ENCODE data around the gene GM2A. TPM values are rescaled to one million over a fixed set of nuclear protein-coding genes. Genes with fewer than 3 reads are reported as not detected.
A peak's percentile ranks its signal among the peaks of the same experiment; 100 is the strongest.

Gene GM2A
- total and polyA plus RNA-seq, 2 of the 8 experiments (the other 6 are each of a cell fraction or from before 2014, with no cell fraction given): 18.5 to 32.2 TPM

DNA sequence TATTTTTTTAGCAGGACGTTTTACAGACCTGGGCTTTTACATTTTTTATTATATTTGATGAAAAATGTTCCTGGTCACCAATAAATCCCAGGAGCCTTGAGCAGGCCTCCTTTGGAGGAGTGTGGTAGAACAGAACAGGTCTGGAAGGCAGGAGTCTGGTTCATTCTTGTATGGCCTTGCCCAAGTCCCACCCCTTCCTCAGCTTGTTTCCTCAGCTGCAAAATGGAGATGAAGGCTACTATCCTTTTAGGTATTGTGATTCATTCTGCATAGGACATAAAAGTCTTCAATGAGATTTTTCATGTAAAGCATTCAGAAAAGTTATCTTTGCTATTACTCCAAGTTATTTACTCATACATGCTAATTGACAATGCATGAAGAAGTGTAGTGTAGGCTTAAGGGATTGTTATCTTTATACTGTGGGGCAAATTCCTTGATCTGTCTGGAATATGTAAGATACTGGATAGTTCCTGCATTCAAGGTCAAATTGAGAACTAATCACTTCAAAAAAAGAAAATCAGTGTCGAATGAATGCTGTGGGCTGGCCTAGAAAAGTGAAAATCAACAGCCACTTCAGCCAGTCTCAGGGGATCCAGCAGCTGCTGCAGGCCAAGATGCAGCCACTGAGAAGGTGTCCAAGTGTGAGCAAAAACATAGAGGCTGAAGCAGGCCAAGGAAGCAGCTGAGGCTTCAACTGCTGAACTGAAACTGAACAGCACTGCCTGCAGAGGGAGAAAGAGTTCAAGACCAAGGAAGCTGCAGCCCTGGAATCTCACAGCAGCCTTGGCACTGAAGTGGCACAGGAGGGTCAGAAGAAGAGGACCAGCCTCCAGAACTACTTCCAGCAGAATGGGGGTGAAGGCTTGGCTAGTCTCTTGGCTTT is 66.1 kb downstream of the GM2A start:
- H3K23ac ChIP-seq (ENCODE audit: insufficient read length): no peak overlapping the region
- no peaks in the 10 kb centered on the region for H3K36me3 ChIP-seq (ENCODE audit: control insufficient read depth in 2 of 4, insufficient read depth in 4 of 4, low read length in 3 of 4)
- H2BK20ac ChIP-seq (ENCODE audit: low read length): no peak overlapping the region
- TF ChIP-seq CTCF (IDR thresholded peaks at IDR 0.05; ENCODE audit: control extremely low read depth in 1 of 3, insufficient read depth in 1 of 3, low read depth in 1 of 3, low read length in 3 of 3) (peak; percentile 48 to 63 (median 55)), RAD21 (IDR thresholded peaks at IDR 0.05 in 1 of 2, conservative IDR thresholded peaks at IDR 0.05 in 1 of 2; ENCODE audit: low read depth in 2 of 2, low read length in 2 of 2) (peak; percentile 62 to 77), TCF12 (IDR thresholded peaks at IDR 0.05; ENCODE audit: low read depth, low read length) (no peak), BCL11A (IDR thresholded peaks at IDR 0.05; ENCODE audit: low read depth in 2 of 2, low read length in 2 of 2) (no peak)
- H4K5ac ChIP-seq (ENCODE audit: insufficient read length, low read depth, low read length): no peak overlapping the region
- no peaks in the 10 kb centered on the region for H3K9me3 ChIP-seq (ENCODE audit: insufficient read depth in 2 of 2, low read depth in 1 of 2, low read length in 1 of 2)
- H2AFZ ChIP-seq (ENCODE audit: low read length): no peak overlapping the region
- no peak overlapping the region for H3K14ac ChIP-seq (ENCODE audit: insufficient read length)
- no peak for DNase-seq (ENCODE audit: low read depth in 1 of 2, low spot score in 2 of 2)
- H3K27me3 ChIP-seq (replicated peaks in 1 of 4; ENCODE audit: control insufficient read depth in 3 of 4, extremely low read depth in 1 of 4, insufficient read depth in 3 of 4, low read length in 3 of 4): no peaks in the 10 kb centered on the region; a peak in 1 of 7 replicates
- CTCF ChIA-PET (ENCODE audit: partially characterized antibody): interaction anchor here (0.7 to 4.8 kb wide), 14 partner anchors 16 to 401 kb away, joined by 3 to 45 read pairs (median 4); partner anchors contain the start of gene SLC36A3
- H2BK15ac ChIP-seq (ENCODE audit: low read length): no peak overlapping the region
- H3K18ac ChIP-seq (ENCODE audit: extremely low read depth, low read length): no peak overlapping the region
- no peak overlapping the region for H4K91ac ChIP-seq (replicated peaks; ENCODE audit: insufficient read length, low read length)
- H2BK120ac ChIP-seq (replicated peaks; ENCODE audit: low read depth, low read length): no peak overlapping the region
- H3K23me2 ChIP-seq (ENCODE audit: low read depth, low read length): no peaks in the 10 kb centered on the region
- no peak overlapping the region; the same call in 1 of the 2 replicates for H2BK5ac ChIP-seq (ENCODE audit: low read depth, low read length)
- H3K9ac ChIP-seq (replicated peaks in 1 of 4; ENCODE audit: extremely low read depth in 1 of 4, low read depth in 3 of 4, low read length in 3 of 4): no peak overlapping the region
- 79% methylated on average over 2 of the region's 2 CpGs; no CpG with 5 or more reads in 1 of the 2 experiments for WGBS, 2 experiments (ENCODE audit: extremely low coverage in 1 of 2, insufficient coverage in 1 of 2, insufficient read length in 1 of 2, insufficient replicate concordance in 2 of 2, low coverage in 1 of 2, low lambda C conversion rate in 2 of 2, missing lambda C conversion rate in 1 of 2)
- H3K4me3 ChIP-seq (ENCODE audit: extremely low read depth in 1 of 4, insufficient read depth in 2 of 4, low read depth in 3 of 4, low read length in 4 of 4): no peak overlapping the region
- H2BK12ac ChIP-seq (ENCODE audit: low read depth, low read length): no peak overlapping the region
- no peak overlapping the region for H3K56ac ChIP-seq (replicated peaks; ENCODE audit: insufficient read length, low read depth, low read length)
- no peak overlapping the region for H3K27ac ChIP-seq (ENCODE audit: low read depth, low read length)
- H4K20me1 ChIP-seq (replicated peaks in 1 of 2; ENCODE audit: control insufficient read depth in 1 of 2, insufficient read depth in 2 of 2, low read length in 2 of 2): no peaks in the 10 kb centered on the region
- no peak overlapping the region for H3K4ac ChIP-seq (replicated peaks; ENCODE audit: insufficient read length, low read depth, low read length)
- peaks cover 0 to 2% (median 1%) of the 10 kb centered on the region in 4 experiments; a peak in 3 of 7 replicates for H3K4me1 ChIP-seq (replicated peaks in 1 of 4; ENCODE audit: control insufficient read depth in 3 of 4, insufficient read depth in 4 of 4, low read length in 3 of 4)
- H3K79me2 ChIP-seq (ENCODE audit: control insufficient read depth in 1 of 2, insufficient read depth in 2 of 2, low read length in 2 of 2): no peaks in the 10 kb centered on the region
- no peaks in the 10 kb centered on the region for H3K79me1 ChIP-seq (ENCODE audit: low read depth, low read length)
- FAIRE-seq: no peak
- no peak overlapping the region for H3K4me2 ChIP-seq (ENCODE audit: insufficient read depth in 1 of 2, low read depth in 2 of 2, low read length in 2 of 2)
- no peak overlapping the region; the same call in 1 of the 2 replicates for H4K8ac ChIP-seq (ENCODE audit: extremely low read depth, insufficient read depth, low read length)
- H2AK5ac ChIP-seq (ENCODE audit: low read depth, low read length): no peak overlapping the region
- POLR2A ChIA-PET (ENCODE audit: partially characterized antibody): no interaction called here
